LNCaP clone FGC (cell line): Measurements from ENCODE around the gene PCDHGB2.
"Not testable (repeated sequence)": the region's sequence is repeated elsewhere in the genome, so short reads cannot be mapped to it uniquely, and the experiment has no call there.

ENCODE experiments used
- DNase-seq: peaks from one replicate; pipeline ENCODE4 v3.0.0-alpha.2; 2011; ENCODE audit warnings: low read depth
- H3K4me3 ChIP-seq: 2 replicates; pipeline ENCODE4 v1.5.1; 2011; ENCODE audit warnings: mild to moderate bottlenecking, low read depth, low read length, control low read depth
- CTCF ChIP-seq: IDR thresholded peaks from 2 replicates; pipeline ENCODE4 v1.5.1; 2012; ENCODE audit warnings: mild to moderate bottlenecking; ENCODE audit not compliant: control insufficient read depth, insufficient read depth; ENCODE audit errors: extremely low read depth

Gene PCDHGB2

GRCh38 chr5:141343242-141343952 lies 16.4 kb upstream of the PCDHGB2 start, which contains the start of gene PCDHGA3:
PCDHGA3 (plus strand) TSS chr5:141343829; CDS start chr5:141344034, 205 bp downstream.
- peak within 1 kb of the TSS; percentile 53 for H3K4me3 ChIP-seq
- peak; percentile 39 for DNase-seq
- peak; percentile 59 for TF ChIP-seq CTCF

- DNase-seq, result no peak
- H3K4me3 ChIP-seq, result peak overlapping the region; percentile 53
- no peak for TF ChIP-seq CTCF
Observed at GRCh38 chr5:141343953-141344463, 15.8 kb upstream of the PCDHGB2 start.

GRCh38 chr5:141345327-141345726 lies 14.5 kb upstream of the PCDHGB2 start:
- DNase-seq, result no peak
- no peak overlapping the region for H3K4me3 ChIP-seq
- TF ChIP-seq CTCF, result no peak

GRCh38 chr5:141346017-141346416 lies 13.8 kb upstream of the PCDHGB2 start:
- DNase-seq, H3K4me3 ChIP-seq: not testable (repeated sequence)

DNA sequence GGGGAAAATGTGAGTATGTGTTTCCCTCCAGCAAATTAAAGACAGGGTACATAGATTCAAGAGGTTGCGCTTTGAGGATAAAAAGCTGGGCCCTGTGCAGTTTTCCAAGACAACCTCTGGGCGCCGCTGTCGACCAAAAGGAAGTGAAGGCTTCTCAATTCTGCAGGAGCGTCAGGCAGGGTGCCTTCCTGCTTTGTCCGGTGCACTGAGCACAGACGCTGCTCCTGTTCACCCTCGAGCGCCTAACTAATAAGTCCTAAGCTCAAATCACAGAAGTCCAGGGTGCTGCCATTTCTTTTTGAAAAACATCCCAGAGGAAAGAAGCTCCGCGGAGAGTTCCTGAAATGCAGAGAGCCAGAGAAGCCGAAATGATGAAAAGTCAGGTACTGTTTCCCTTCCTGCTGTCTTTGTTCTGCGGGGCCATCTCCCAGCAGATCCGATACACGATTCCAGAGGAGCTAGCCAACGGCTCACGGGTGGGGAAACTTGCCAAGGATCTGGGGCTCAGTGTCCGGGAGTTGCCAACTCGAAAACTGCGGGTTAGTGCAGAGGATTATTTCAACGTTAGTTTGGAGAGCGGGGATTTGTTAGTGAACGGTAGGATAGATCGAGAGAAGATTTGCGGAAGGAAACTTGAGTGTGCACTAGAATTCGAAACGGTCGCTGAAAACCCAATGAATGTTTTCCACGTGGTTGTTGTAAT lies 9.7 kb upstream of the PCDHGB2 start, which contains the start of gene PCDHGB1:
Gene PCDHGB1 (plus strand): TSS at position 183 of the 703 bp plus-strand sequence. CDS start 162 bp downstream, at position 345.
- H3K4me3 ChIP-seq, result peak within 1 kb of the TSS; percentile 66
- peak; percentile 78 for TF ChIP-seq CTCF
- peak; percentile 73 for DNase-seq

DNA sequence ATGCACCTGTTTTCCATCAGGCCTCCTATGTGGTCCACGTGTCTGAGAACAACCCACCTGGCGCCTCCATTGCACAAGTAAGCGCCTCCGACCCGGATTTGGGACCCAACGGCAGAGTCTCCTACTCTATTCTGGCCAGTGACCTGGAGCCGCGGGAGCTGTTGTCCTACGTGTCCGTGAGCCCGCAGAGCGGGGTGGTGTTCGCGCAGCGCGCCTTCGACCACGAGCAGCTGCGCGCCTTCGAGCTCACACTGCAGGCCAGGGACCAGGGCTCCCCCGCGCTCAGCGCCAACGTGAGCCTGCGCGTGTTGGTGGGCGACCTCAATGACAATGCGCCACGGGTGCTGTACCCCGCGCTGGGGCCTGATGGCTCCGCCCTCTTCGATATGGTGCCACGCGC lies 8.2 kb upstream of the PCDHGB2 start:
- TF ChIP-seq CTCF, result no peak
- DNase-seq, result no peak
- no peak overlapping the region for H3K4me3 ChIP-seq

GRCh38 chr5:141354900-141355469 lies 4.8 kb upstream of the PCDHGB2 start, which contains the start of gene PCDHGA4:
PCDHGA4 (plus strand) TSS chr5:141355021; CDS start chr5:141355108, 87 bp downstream.
- H3K4me3 ChIP-seq, result peak within 1 kb of the TSS; percentile 28; the same call in 1 of the 2 replicates
- no peak for TF ChIP-seq CTCF
- no peak for DNase-seq
